Thyroid gland (tissue), 4 donors: ENCODE measurements around the gene SPNS2. TPM values are rescaled to one million over a fixed set of nuclear protein-coding genes. Genes with fewer than 3 reads are reported as not detected.

Experiments used
- DNase-seq, 2 donors: peaks; one replicate each; pipeline ENCODE4 v3.0.0-alpha.2; 2019
- H3K27ac ChIP-seq, 3 donors: fragments of 200-600 bp; sonication (generic); 1 replicate in 2 of 3; 2 replicates in 1 of 3; pipeline ENCODE4 v1.5.1; 2016 to 2019; ENCODE audit warnings: mild to moderate bottlenecking in 1 of 3, moderate library complexity in 1 of 3
- H3K27me3 ChIP-seq: fragments of 200-600 bp; sonication (generic); one replicate; pipeline ENCODE4 v1.5.1; 2019
- H3K36me3 ChIP-seq, 2 donors: fragments of 200-600 bp; sonication (generic); one replicate each; pipeline ENCODE4 v1.5.1; 2016 to 2019
- H3K4me1 ChIP-seq, 2 donors: fragments of 200-600 bp; sonication (generic); one replicate each; pipeline ENCODE4 v1.5.1; 2017 to 2019
- H3K4me3 ChIP-seq, 3 donors: fragments of 200-600 bp; sonication (generic); replicated peaks in 1 of 3; 1 replicate in 2 of 3; 2 replicates in 1 of 3; pipeline ENCODE4 v1.5.1; 2016; ENCODE audit warnings: mild to moderate bottlenecking in 1 of 3
- H3K9me3 ChIP-seq: fragments of 200-600 bp; sonication (generic); one replicate; pipeline ENCODE4 v1.5.1; 2017
- CTCF ChIP-seq, 6 experiments: fragments of 200-600 bp in 3 of 6; fragments of 450-650 bp in 3 of 6; sonication (generic) in 3 of 6; IDR thresholded peaks; one replicate each; pipeline ENCODE4 v1.5.1; 2016 to 2019; ENCODE audit warnings: antibody characterized with exemption in 6 of 6, mild to moderate bottlenecking in 2 of 6, inconsistent platforms in 1 of 6, moderate library complexity in 1 of 6
- POLR2A ChIP-seq, 2 donors: fragments of 450-650 bp; IDR thresholded peaks; one replicate each; pipeline ENCODE4 v1.6.1; 2017; ENCODE audit warnings: antibody characterized with exemption in 2 of 2, mild to moderate bottlenecking in 2 of 2, moderate library complexity in 1 of 2
- WGBS, 2 donors: methylation state at CpG; one replicate each; pipeline ENCODE4 v1.1.5; 2017; 5-methylcytosine and 5-hydroxymethylcytosine counted together
- intact Hi-C: fragments of 100-400 bp; cut with DNase I; formaldehyde crosslinking; loops from one replicate; pipeline ENCODE4 v1.15.1; 2023
- total RNA-seq, 4 donors: library from RNA; depleted of rRNA; stranded (reverse); fragments of >200 nt; gene quantifications; one replicate each; pipeline ENCODE4 v1.2.3, GENCODE V29; 2016

SPNS2 gene
- total RNA-seq, 4 donors from 2014 or later: 5.6 to 16.3 (median 8.1) TPM

GRCh38 chr17:4545217-4545951, 46.7 kb downstream of the SPNS2 start:
- H3K27me3 ChIP-seq: no peaks in the 10 kb centered on the region
- intact Hi-C loops: no loop called here
- TF ChIP-seq POLR2A (IDR thresholded peaks at IDR 0.05) (no peak), CTCF (IDR thresholded peaks at IDR 0.05) (no peak)
- no peak overlapping the region for H3K4me3 ChIP-seq
- DNase-seq: no peak
- WGBS, 2 donors: 90 to 91% methylated on average over 26 to 28 of the region's 32 CpGs
- peaks cover 0 to 5% of the 10 kb centered on the region in 2 donors for H3K4me1 ChIP-seq
- H3K9me3 ChIP-seq: no peaks in the 10 kb centered on the region
- H3K27ac ChIP-seq: no peak overlapping the region
- H3K36me3 ChIP-seq: peaks cover 50 to 59% of the 10 kb centered on the region in 2 donors

GRCh38 chr17:4547118-4547906, 48.6 kb downstream of the SPNS2 start:
- WGBS, 2 donors: 86 to 94% methylated on average over 15 to 17 of the region's 17 CpGs
- Histone ChIP-seq H3K27ac (no peak overlapping the region), H3K9me3 (no peaks in the 10 kb centered on the region), H3K4me3 (no peak overlapping the region), H3K4me1 (no peaks in the 10 kb centered on the region), H3K27me3 (no peaks in the 10 kb centered on the region), H3K36me3 (peaks cover 52 to 66% of the 10 kb centered on the region in 2 donors)
- no peak for DNase-seq
- no peak for TF ChIP-seq POLR2A (IDR thresholded peaks at IDR 0.05)
- intact Hi-C loops: no loop called here

GRCh38 chr17:4548061-4548461, 49.4 kb downstream of the SPNS2 start:
- 98 to 100% methylated on average over 2 to 14 of the region's 18 CpGs for WGBS, 2 donors
- Histone ChIP-seq H3K9me3 (no peaks in the 10 kb centered on the region), H3K4me1 (no peaks in the 10 kb centered on the region), H3K4me3 (no peak overlapping the region), H3K27me3 (no peaks in the 10 kb centered on the region), H3K27ac (no peak overlapping the region), H3K36me3 (peaks cover 45 to 61% of the 10 kb centered on the region in 2 donors)
- no peak for DNase-seq
- intact Hi-C loops: no loop called here
- TF ChIP-seq POLR2A (IDR thresholded peaks at IDR 0.05) (no peak), CTCF (IDR thresholded peaks at IDR 0.05) (no peak)

- no peak overlapping the region for H3K4me3 ChIP-seq
- H3K36me3 ChIP-seq: peaks cover 42 to 61% of the 10 kb centered on the region in 2 donors
- peaks cover under 1% of the 10 kb centered on the region in 2 donors for H3K4me1 ChIP-seq
- intact Hi-C loops: no loop called here
- no peaks in the 10 kb centered on the region for H3K9me3 ChIP-seq
- WGBS, 2 donors: 91 to 92% methylated on average over 14 to 20 of the region's 24 CpGs
- H3K27ac ChIP-seq: no peak overlapping the region
- DNase-seq: no peak
- H3K27me3 ChIP-seq: no peaks in the 10 kb centered on the region
- TF ChIP-seq CTCF (IDR thresholded peaks at IDR 0.05): no peak
- no peak for TF ChIP-seq POLR2A (IDR thresholded peaks at IDR 0.05)
Measured at GRCh38 chr17:4548721-4549531, 50.2 kb downstream of the SPNS2 start.

- H3K27ac ChIP-seq: no peak overlapping the region
- 82 to 92% methylated on average over 10 to 19 of the region's 25 CpGs for WGBS, 2 donors
- no peaks in the 10 kb centered on the region for H3K9me3 ChIP-seq
- peaks cover 42 to 56% of the 10 kb centered on the region in 2 donors for H3K36me3 ChIP-seq
- no peaks in the 10 kb centered on the region for H3K27me3 ChIP-seq
- intact Hi-C loops: no loop called here
- DNase-seq: no peak
- peaks cover 9 to 11% of the 10 kb centered on the region in 2 donors for H3K4me1 ChIP-seq
- no peak for TF ChIP-seq CTCF (IDR thresholded peaks at IDR 0.05)
- TF ChIP-seq POLR2A (IDR thresholded peaks at IDR 0.05): no peak
- no peak overlapping the region for H3K4me3 ChIP-seq
Measured at GRCh38 chr17:4549781-4550533, 51.3 kb downstream of the SPNS2 start.
